Body of pancreas (tissue), 4 donors: ENCODE data around the gene SNRPF. TPM values are rescaled to one million over a fixed set of nuclear protein-coding genes. Genes with fewer than 3 reads are reported as not detected.

Source experiments
- ATAC-seq: fragments of 150-250 bp; one replicate; pipeline ENCODE4 v1.9.1; 2016
- DNase-seq, 4 donors: peaks; one replicate each; pipeline ENCODE4 v3.0.0-alpha.2; 2019
- H3K27ac ChIP-seq, 4 donors: fragments of 200-600 bp; sonication (generic); 1 replicate in 3 of 4; 2 replicates in 1 of 4; pipeline versions ENCODE4 v1.5.1 to v1.6.1; 2016 to 2019; ENCODE audit warnings: mild to moderate bottlenecking in 1 of 4, mixed read lengths in 1 of 4, moderate library complexity in 1 of 4
- H3K27me3 ChIP-seq, 2 donors: fragments of 200-600 bp; sonication (generic); one replicate each; pipeline ENCODE4 v1.6.0; 2016; ENCODE audit warnings: mild to moderate bottlenecking in 1 of 2
- H3K36me3 ChIP-seq, 2 donors: fragments of 200-600 bp; sonication (generic); replicated peaks in 1 of 2; 2 replicates each; pipeline ENCODE4 v1.5.1; 2016; ENCODE audit warnings: low read depth in 2 of 2; ENCODE audit not compliant: insufficient read depth in 1 of 2
- H3K4me1 ChIP-seq: fragments of 200-600 bp; sonication (generic); one replicate; pipeline ENCODE4 v1.6.0; 2016
- H3K4me3 ChIP-seq, 2 donors: fragments of 200-600 bp; sonication (generic); 1 replicate in 1 of 2; 2 replicates in 1 of 2; pipeline ENCODE4 v1.5.1; 2016 to 2019
- H3K9me3 ChIP-seq, 3 donors: fragments of 200-600 bp; sonication (generic); 1 replicate in 2 of 3; 2 replicates in 1 of 3; pipeline ENCODE4 v1.5.1; 2016
- CTCF ChIP-seq, 7 experiments: fragments of 450-650 bp in 4 of 7; fragments of 200-600 bp in 3 of 7; sonication (generic) in 3 of 7; IDR thresholded peaks; one replicate each; pipeline ENCODE4 v1.5.1; 2016 to 2019; ENCODE audit warnings: antibody characterized with exemption in 7 of 7
- POLR2A ChIP-seq, 3 donors: fragments of 450-650 bp; IDR thresholded peaks; one replicate each; pipeline ENCODE4 v1.6.1; 2016; ENCODE audit warnings: antibody characterized with exemption in 3 of 3, mild to moderate bottlenecking in 2 of 3
- WGBS, 2 donors: methylation state at CpG; one replicate each; pipeline ENCODE4 v1.1.5; 2017; 5-methylcytosine and 5-hydroxymethylcytosine counted together
- intact Hi-C: fragments of 100-400 bp; cut with DNase I; formaldehyde crosslinking; loops from one replicate; pipeline ENCODE4 v1.15.1; 2023
- total RNA-seq, 2 donors: library from RNA; depleted of rRNA; stranded (reverse); fragments of >200 nt; gene quantifications; one replicate each; pipeline ENCODE4 v1.1.0, GENCODE V29; 2016

The SNRPF gene
- total RNA-seq, 2 donors from 2014 or later, result 6.7 to 7.6 TPM

DNA sequence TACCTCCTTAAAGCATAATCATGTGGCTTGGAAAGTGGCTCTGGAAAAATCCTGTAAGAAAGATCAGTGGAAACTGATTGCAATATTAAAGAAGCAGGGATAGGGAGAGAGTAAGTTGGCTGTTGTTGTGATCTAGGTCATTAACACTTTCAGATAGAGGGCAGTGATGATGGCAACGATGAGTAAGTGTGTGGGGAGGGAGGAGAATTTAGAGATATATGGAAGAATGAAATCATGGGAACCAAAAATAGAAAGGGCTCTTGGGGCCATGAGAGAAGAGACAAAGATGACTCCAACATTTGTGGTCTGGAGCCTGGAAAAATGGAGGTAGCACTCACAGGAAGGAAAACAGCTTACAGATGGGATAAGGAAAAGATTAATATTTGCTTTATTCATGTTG lies 23.3 kb downstream of the SNRPF start:
- no peak overlapping the region for H3K27ac ChIP-seq
- TF ChIP-seq CTCF (IDR thresholded peaks at IDR 0.05) (no peak), POLR2A (IDR thresholded peaks at IDR 0.05) (no peak)
- no peaks in the 10 kb centered on the region for H3K27me3 ChIP-seq
- 45 to 55% methylated on average over 1 of the region's 1 CpG for WGBS, 2 donors
- no peak for DNase-seq
- H3K4me3 ChIP-seq, result no peak overlapping the region
- no peaks in the 10 kb centered on the region for H3K4me1 ChIP-seq
- intact Hi-C loops, result no loop called here
- H3K36me3 ChIP-seq, result no peaks in the 10 kb centered on the region
- ATAC-seq, result no peak
- H3K9me3 ChIP-seq, result no peaks in the 10 kb centered on the region

DNA sequence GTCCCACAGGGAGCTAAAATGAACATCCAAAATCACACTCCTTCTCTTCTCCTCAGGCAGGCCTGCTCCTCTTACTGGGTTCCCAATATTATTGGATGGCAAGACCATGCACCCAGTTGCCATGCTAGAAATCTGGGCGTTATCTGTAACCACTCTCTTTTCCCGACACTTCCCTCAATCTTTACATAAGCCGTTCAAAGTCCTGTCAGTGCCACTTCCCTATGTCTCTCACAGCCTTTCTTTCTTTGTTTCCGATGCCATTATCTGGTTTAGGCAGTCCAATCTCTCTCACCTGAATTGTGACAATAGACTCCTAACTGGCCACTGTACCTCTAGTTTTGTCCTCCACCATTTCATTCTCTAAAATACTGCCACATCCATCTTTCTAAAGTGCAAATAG lies 24.1 kb downstream of the SNRPF start:
- Histone ChIP-seq H3K4me1 (no peaks in the 10 kb centered on the region), H3K27ac (no peak overlapping the region), H3K4me3 (no peak overlapping the region), H3K9me3 (no peaks in the 10 kb centered on the region), H3K27me3 (no peaks in the 10 kb centered on the region), H3K36me3 (no peaks in the 10 kb centered on the region)
- TF ChIP-seq CTCF (IDR thresholded peaks at IDR 0.05) (no peak), POLR2A (IDR thresholded peaks at IDR 0.05) (no peak)
- 56 to 68% methylated on average over 4 of the region's 4 CpGs for WGBS, 2 donors
- ATAC-seq (no peak), DNase-seq (no peak)
- intact Hi-C loops, result no loop called here

- Histone ChIP-seq H3K27ac (no peak overlapping the region), H3K9me3 (no peaks in the 10 kb centered on the region), H3K36me3 (no peaks in the 10 kb centered on the region), H3K4me1 (no peaks in the 10 kb centered on the region), H3K27me3 (no peaks in the 10 kb centered on the region), H3K4me3 (no peak overlapping the region)
- TF ChIP-seq POLR2A (IDR thresholded peaks at IDR 0.05), result no peak
- no peak for TF ChIP-seq CTCF (IDR thresholded peaks at IDR 0.05)
- intact Hi-C loops, result no loop called here
- DNase-seq (no peak), ATAC-seq (no peak)
- 51 to 64% methylated on average over 3 of the region's 3 CpGs for WGBS, 2 donors
Observed at GRCh38 chr12:95884998-95885397, 26.2 kb downstream of the SNRPF start.

DNA sequence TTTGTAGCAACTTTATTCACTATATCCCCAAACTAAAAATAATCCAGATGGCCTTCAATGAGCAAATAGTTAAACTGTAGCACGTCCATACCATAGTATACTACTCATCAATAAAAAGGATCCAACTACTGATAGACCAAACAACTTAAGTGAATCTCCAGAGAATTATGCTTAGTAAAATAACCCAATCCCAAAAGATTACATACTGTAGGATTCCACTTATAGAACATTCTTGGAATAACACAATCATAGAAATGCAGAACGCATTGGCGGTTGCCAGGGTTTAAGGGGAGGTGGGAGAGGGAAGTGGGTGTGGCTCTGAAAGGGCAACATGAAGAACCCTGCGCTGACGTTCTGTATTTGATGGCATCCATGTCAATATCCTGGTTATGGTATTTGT lies 28.6 kb downstream of the SNRPF start:
- Histone ChIP-seq H3K9me3 (no peaks in the 10 kb centered on the region), H3K27ac (no peak overlapping the region), H3K4me1 (no peaks in the 10 kb centered on the region), H3K27me3 (no peaks in the 10 kb centered on the region), H3K4me3 (no peak overlapping the region), H3K36me3 (no peaks in the 10 kb centered on the region)
- ATAC-seq (no peak), DNase-seq (no peak)
- intact Hi-C loops, result no loop called here
- TF ChIP-seq POLR2A (IDR thresholded peaks at IDR 0.05) (no peak), CTCF (IDR thresholded peaks at IDR 0.05) (no peak)
- WGBS, 2 donors, result 66 to 74% methylated on average over 5 of the region's 5 CpGs

DNA sequence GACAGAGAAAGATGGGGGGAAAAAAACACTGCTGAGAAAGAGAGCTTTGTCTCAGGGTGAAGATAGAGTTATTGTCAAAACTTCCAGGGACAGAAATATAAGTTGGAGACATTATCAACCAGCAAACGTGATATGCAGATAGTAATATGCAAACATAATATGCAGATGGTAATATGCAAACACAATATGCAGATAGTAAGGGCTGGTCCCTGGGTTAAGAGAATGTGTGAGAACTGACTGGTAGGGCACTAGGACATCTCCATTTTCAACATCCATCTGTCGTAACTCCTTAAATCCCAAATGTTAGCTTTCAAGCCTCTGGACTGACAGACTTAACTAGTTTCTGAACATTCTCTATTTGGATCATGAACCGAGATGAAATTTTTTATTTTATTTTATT lies 32.2 kb downstream of the SNRPF start:
- Histone ChIP-seq H3K27me3 (no peaks in the 10 kb centered on the region), H3K36me3 (no peaks in the 10 kb centered on the region), H3K4me1 (no peaks in the 10 kb centered on the region), H3K4me3 (no peak overlapping the region), H3K9me3 (no peaks in the 10 kb centered on the region), H3K27ac (no peak overlapping the region)
- intact Hi-C loops, result no loop called here
- ATAC-seq, result no peak
- TF ChIP-seq CTCF (IDR thresholded peaks at IDR 0.05) (no peak), POLR2A (IDR thresholded peaks at IDR 0.05) (no peak)
- WGBS, 2 donors, result 56% methylated on average over 3 of the region's 3 CpGs
- DNase-seq, result no peak
